Measurements from ENCODE around the gene ITGA1. TPM values are rescaled to one million over a fixed set of nuclear protein-coding genes. Genes with fewer than 3 reads are reported as not detected.

Gene ITGA1
- total RNA-seq, 1 experiment from 2014 or later: 1.6 TPM

DNA sequence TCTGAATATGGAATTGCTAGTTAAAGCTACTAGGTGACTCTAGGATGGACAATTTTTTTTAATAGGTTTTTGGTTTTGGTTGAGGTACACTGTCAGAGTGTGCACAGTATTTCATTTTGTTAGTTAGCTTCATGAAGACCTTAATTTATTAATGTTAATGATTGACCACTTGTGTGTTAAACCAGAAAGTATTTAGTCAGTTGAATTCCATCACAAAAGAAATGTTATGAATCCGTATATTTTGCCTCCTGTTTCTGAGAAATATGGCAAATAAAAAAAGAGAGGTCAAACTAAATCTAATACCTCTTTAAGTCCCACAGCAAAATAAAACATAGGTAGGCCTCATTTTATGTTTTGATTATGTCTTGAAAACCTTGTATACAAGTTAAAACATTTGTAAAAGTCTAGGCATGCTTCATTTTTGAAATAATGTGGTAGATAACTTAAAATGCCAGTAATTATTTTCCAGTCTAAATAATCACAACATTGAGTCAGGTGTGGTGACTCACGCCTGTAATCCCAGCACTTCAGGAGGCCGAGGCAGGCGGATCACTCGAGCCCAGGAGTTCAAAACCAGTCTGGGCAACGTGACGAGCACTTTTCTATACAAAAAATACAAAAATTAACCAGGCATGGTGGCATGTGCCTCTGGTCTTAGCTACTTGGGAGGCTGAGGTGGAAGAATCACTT lies 50.8 kb downstream of the ITGA1 start:
- H3K4me1 ChIP-seq (ENCODE audit: control insufficient read depth, insufficient read depth, low read length): no peaks in the 10 kb centered on the region
- no peak for TF ChIP-seq POLR2AphosphoS5 (IDR thresholded peaks at IDR 0.05; ENCODE audit: low read depth, low read length)
- no peak for TF ChIP-seq SIN3A (IDR thresholded peaks at IDR 0.05; ENCODE audit: borderline replicate concordance, insufficient read depth, low read depth, low read length)
- no peak for TF ChIP-seq CTCF (IDR thresholded peaks at IDR 0.05)
- TF ChIP-seq REST (IDR thresholded peaks at IDR 0.05; ENCODE audit: insufficient read depth in 1 of 2, low read depth in 2 of 2, low read length in 1 of 2): no peak
- no peak for TF ChIP-seq TCF7L2 (IDR thresholded peaks at IDR 0.05; ENCODE audit: low read depth, low read length)
- DNase-seq (ENCODE audit: low read depth, low spot score) (no peak), ATAC-seq (no peak)
- BruUV-seq (replicated peaks): no TSS peak
- H3K9me3 ChIP-seq (ENCODE audit: control insufficient read depth, insufficient read depth, low read depth, low read length): no peaks in the 10 kb centered on the region
- no peak overlapping the region for H3K27ac ChIP-seq (ENCODE audit: low read length)
- no peaks in the 10 kb centered on the region; the same call in 1 of the 2 replicates for H3K27me3 ChIP-seq (ENCODE audit: control insufficient read depth, insufficient read depth, low read length)
- in situ Hi-C loops (cut with HindIII; ENCODE audit: low pct_unique_long_range_greater_than_20kb, low sequenced_read_pairs): no loop called here
- intact Hi-C loops (cut with micrococcal nuclease; ENCODE audit: unreplicated experiment): no loop called here
- no peaks in the 10 kb centered on the region for H3K36me3 ChIP-seq (ENCODE audit: control insufficient read depth, insufficient read depth, low read length)
- ChIA-PET POLR2A (no interaction called here), CTCF (no interaction called here)
- no peak overlapping the region for H3K4me3 ChIP-seq (ENCODE audit: low read depth in 2 of 2, low read length in 2 of 2)

DNA sequence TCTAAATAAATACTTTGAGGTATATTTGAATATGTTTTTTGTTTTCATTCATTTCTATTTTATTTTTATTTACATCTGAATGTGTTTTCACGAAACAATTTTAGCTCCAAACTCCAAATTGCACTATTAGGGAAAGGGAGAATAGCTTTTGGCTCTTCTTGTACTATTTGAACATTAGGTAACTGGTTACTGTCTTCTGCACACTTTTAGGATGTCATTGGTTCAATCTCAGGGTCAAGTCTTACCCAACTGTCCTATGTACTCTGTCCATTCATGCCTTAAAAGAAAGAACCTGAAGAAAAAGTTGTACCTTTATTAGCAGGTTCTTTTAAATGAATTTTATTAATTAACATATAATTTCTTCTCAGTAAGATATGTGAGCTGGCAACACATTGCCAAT lies 51.6 kb downstream of the ITGA1 start:
- no peak for TF ChIP-seq SIN3A (IDR thresholded peaks at IDR 0.05; ENCODE audit: borderline replicate concordance, insufficient read depth, low read depth, low read length)
- no peak for TF ChIP-seq REST (IDR thresholded peaks at IDR 0.05; ENCODE audit: insufficient read depth in 1 of 2, low read depth in 2 of 2, low read length in 1 of 2)
- TF ChIP-seq POLR2AphosphoS5 (IDR thresholded peaks at IDR 0.05; ENCODE audit: low read depth, low read length): no peak
- TF ChIP-seq CTCF (IDR thresholded peaks at IDR 0.05): no peak
- no peak for TF ChIP-seq TCF7L2 (IDR thresholded peaks at IDR 0.05; ENCODE audit: low read depth, low read length)
- no peaks in the 10 kb centered on the region for H3K36me3 ChIP-seq (ENCODE audit: control insufficient read depth, insufficient read depth, low read length)
- ChIA-PET CTCF (no interaction called here), POLR2A (interaction anchor here (0.6 kb wide), 1 partner anchor 594 kb away, joined by 3 read pairs; no protein-coding TSS in a partner anchor)
- H3K4me1 ChIP-seq (ENCODE audit: control insufficient read depth, insufficient read depth, low read length): no peaks in the 10 kb centered on the region
- DNase-seq (ENCODE audit: low read depth, low spot score) (no peak), ATAC-seq (no peak)
- H3K27ac ChIP-seq (ENCODE audit: low read length): no peak overlapping the region
- intact Hi-C loops (cut with micrococcal nuclease; ENCODE audit: unreplicated experiment) (no loop called here), in situ Hi-C loops (cut with HindIII; ENCODE audit: low pct_unique_long_range_greater_than_20kb, low sequenced_read_pairs) (no loop called here)
- H3K4me3 ChIP-seq (ENCODE audit: low read depth in 2 of 2, low read length in 2 of 2): no peak overlapping the region
- no peaks in the 10 kb centered on the region for H3K9me3 ChIP-seq (ENCODE audit: control insufficient read depth, insufficient read depth, low read depth, low read length)
- H3K27me3 ChIP-seq (ENCODE audit: control insufficient read depth, insufficient read depth, low read length): no peaks in the 10 kb centered on the region; the same call in 1 of the 2 replicates
- BruUV-seq (replicated peaks): no TSS peak

All from Panc1 (cell line).